GM15510 (cell line): ENCODE results near the gene UPP2.

ENCODE experiments used
- POLR2A ChIP-seq: IDR thresholded peaks from 3 replicates; pipeline ENCODE4 v1.6.1; 2011; ENCODE audit warnings: borderline replicate concordance; ENCODE audit not compliant: insufficient read length; ENCODE audit errors: extremely low read depth

The UPP2 gene

DNA sequence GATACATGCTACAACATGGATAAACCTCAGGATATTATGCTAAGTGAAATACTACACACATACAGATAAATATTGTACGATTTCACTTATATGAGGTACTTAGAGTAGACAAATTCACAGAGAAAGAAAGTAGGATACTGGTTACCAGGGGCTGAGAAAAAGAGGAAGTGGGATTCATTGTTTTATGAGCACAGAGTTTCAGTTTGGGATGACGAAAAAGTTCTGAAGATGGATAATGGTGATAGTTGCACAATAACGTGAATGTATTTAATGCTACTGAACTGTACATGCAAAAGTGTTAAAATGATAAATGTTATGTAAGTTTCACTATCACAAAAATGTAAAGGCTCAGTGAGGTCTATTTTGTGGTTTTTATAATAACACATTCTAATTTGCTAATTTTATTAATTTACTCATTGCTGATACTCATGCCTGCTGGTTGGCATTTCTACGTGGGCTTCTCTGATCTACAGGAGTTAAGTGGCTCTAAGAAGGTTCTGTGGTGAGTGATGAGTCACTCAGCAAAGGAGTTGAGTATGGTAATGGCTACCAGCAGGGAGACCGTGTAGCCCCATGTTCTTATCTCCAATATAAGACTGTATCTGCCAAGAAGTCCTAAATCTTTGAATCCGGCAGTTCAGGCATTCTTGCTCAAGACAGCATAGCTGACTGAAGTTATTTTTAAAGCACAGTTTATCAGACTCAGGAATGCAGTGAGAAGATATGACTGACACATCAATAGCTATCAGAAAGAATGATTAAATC, 41.1 kb downstream of the UPP2 start:
- no peak for TF ChIP-seq POLR2A

DNA sequence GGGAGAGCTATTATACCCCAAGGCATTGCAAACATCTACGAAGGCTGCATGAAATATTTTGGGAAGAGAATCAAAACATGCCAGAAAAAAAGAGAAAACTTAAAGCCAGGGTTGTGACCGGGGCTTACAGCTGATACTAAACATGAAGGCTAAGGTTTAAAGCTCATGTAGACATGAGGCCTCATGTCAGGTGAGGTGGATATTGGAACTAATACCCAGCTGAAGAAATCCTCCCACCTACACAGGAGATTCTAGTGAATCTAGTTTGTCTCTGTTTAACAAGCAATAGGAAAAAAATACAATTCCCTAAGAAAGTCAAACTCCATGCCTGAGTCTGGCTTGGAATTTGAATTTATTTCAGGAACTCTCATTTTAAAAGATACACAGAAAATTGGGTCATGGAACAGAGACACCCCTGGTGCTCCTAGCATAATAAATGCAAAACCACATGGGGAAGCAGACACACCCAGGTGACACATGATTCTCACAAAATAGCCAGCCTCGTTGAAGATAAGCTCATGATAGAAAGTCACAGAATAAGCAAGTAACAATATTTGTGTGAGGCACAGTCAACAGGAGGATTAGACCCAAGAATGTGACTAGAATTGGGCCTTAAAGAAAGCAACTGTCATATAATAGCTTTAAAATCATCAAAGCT, 42.2 kb downstream of the UPP2 start:
- TF ChIP-seq POLR2A, result no peak

DNA sequence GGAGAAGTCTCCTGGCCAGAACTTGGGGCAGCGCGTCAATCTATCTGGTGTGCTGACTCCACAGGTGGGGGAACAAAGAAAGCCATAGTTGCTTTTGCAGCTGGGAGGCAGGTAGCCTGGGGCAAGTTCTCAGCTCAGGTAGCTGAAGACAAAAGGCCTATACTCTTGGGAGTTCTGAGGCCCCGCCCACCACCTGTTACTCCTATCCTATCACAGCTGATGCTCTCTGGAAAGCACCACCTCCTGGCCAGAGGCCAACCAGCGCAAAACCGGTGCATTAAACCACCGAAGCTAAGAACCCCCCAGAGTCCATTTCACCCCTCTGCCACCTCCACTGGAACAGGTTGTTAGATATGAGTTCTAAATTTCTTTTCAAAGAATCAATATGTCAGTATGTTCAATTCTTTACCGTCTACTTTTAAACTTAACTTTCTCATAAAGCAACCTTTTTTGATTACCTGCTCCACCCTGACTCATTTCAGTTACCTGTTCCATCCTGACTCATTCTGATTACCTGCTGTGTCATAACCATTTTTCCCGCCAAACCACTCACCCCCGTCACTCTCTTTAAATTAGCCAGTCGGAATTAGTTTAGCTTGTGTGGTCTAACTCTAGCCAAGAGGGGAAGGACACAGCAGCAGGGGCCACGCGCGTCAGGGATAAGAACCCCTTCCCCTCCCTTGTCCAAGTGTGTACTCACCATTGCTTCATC, 43.4 kb downstream of the UPP2 start:
- no peak for TF ChIP-seq POLR2A

DNA sequence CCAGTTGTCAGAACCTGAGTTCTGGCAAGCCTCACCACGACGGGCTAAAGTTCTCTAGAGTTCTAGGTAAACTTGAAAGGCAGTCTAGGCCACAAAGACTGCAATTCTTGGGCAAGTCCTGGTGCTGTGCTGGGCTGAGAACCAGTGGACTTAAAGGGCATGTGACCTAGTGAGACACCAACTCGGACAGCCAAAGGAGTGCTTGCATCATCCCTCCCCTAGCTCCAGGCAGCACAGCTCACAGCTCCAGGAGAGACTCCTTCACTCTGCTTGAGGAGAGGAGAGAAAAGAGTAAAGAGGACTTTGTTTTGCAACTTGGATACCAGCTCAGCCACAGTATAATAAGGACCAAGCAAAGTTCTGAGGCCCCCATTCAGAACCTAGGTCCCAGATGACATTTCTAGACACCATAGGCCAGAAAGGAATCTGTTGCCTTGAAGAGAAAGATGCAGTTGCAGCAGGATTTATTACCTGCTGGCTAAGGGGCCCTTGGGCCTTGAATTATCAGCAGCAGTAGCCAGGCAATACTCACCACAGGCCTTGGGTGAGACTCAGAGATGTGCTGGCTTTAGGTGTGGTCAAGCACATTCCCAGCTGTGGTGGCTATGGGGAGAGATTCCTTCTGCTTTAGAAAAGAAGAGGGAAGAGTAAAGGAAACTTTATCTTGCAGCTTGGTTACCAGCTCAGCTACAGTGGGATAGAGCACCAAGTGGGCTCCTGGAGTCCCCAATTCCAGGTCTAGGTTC, 51.8 kb downstream of the UPP2 start:
- TF ChIP-seq POLR2A, result no peak

DNA sequence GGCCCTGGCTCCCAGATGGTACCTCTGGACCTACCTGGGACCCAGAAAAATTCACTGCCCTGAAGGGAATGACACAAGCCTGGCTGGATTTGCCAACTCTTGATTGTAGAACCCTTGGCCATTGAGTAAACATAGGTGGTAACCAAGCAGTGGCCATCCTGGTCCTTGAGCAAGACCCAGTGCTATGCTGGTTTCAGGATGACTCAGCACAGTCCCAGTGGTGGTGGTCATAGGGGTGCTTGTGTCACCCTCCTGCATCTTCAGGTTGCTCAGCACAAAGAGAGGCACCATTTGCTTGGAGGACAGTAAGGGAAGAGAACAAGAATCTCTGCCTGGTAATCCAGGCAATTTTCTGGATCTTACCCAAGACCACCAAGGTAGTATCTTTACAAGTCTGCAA, 52.9 kb downstream of the UPP2 start:
- TF ChIP-seq POLR2A, result no peak

DNA sequence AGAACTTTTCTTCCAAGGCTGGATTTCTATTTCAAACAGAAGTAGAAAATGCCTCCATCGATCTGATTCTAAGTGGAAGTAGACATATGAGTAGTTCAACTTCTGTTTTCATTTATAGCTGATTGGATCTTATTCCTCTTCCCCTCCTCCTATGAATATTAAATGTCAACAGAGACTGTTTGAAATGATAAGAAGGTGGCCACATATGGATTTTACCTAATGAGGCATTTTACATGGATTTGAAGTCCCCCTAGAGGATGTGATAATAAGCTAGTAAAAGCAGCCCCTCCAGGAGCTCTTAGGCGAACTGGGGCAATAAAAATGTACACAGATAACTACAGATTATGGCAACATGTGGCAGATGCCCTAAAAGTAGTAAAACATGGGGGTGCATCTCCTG, 71.0 kb downstream of the UPP2 start:
- no peak for TF ChIP-seq POLR2A

DNA sequence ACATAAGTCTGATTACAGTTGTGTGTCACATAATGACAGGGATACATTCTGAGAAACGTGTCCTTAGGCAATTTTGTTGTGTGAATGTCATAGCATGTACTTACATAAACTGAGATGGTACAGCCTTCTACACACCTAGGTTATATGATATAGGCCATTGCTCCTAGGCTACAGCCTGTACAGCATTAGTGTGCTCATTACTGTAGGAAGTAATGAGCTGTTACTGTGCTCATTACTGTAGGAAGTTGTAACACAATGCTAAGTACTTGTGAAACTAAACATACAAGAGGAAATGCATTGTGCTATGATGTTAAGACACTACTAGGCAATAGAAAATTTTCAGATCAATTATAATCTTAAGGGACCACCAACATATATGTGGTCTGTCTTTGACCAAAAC, 72.8 kb downstream of the UPP2 start:
- TF ChIP-seq POLR2A, result no peak

DNA sequence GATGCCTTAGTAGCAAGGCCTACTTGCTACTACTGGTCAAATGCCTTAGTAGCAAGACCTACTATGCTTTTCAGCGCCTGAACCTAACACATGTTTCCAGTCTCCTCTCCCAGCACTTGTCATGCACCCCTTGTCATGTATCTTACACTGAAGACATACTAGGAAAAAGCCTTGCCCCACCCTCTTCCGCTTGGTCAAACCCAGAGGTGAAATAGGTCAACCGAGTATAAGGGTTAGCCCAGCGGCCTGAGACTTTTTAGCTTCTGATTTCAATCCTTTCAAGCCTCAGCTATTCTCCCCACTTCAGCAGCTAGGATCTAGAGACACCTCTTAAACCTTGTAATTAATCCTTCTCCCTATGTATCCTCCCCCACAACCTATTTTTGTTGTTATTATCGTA, 73.3 kb downstream of the UPP2 start:
- no peak for TF ChIP-seq POLR2A

DNA sequence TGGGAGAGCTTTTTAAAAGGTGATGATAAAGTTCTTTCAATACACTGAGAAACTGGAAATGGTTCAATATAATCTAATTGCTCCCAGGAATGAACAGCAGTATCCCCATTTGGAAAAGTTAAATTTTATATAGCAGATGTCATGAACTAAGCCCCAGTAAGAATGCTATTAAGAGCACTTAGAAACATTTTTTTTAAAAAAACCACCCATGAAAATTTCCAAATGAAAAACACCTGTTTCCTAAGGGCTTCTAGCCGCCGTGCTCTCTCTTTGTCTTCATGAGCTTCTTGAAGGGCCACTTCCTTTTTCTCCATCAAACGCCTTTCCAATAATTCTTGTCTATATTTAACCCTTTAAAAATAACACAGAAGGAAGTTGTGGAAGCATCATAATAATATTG, 77.0 kb downstream of the UPP2 start:
- no peak for TF ChIP-seq POLR2A

DNA sequence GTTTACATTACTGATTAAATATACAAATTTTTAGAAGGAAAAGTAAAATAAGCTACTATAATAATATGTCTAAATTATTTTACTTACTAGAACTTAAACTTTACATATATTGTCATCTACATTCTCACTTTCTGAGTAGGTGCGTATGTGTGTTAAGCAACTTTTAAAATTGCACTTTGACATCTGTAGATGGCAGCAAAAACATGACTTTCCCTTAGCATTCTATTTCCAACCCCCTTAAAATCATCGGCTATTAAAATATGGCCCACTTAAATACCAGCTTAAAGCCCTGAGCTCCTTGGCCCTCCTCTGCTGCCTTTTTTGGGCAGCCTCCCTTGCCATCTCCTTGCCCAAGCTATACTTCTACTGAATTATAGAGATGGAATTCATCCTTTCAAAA, 78.0 kb downstream of the UPP2 start:
- TF ChIP-seq POLR2A, result no peak

DNA sequence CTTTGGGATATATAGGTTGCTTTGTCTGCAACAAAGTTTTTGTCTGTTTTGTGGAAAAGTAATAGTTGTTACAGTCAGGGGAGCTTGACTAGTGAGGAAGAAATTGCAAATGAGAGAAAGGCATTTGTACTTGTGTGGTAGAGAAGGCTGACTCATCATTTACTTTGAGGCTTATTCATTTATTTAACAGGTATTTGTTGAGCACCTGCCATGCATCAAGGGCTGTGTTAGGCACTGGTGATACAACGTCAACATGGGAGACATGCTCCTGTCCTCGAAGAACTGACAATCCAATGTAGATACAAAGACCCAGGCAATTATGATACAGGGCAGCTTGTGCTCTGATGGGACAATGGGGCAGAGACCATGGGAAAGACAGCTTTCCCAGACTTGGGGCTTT, 79.5 kb downstream of the UPP2 start:
- no peak for TF ChIP-seq POLR2A

DNA sequence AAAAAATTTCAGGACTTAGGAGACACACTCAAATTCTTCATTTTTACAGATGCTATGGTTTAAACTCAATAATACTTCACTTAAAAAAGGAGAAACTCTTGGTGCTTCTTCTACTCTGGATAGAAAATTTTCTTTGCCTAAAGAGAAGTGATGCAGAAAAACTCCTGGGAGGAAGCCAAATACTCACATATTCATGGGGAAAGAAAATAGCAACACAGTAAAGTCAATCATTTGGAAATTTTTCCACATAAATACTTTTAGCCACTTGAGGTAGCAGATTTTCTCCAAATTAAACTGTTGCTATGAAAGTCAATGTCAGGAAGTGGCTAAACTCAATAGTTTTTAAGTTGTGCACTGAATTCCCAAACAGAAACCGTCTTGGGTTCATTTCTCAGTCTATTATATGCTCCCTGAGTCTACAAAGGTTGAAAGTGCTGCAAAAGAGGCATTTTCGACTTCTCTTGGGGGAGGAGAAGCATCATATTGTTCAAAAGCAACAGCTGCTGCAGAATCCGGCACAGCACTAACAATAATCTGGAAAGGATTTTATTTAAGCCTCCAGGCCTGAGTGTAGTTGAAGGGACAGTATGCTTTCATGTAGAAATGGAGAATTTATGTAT, 81.1 kb downstream of the UPP2 start:
- no peak for TF ChIP-seq POLR2A

DNA sequence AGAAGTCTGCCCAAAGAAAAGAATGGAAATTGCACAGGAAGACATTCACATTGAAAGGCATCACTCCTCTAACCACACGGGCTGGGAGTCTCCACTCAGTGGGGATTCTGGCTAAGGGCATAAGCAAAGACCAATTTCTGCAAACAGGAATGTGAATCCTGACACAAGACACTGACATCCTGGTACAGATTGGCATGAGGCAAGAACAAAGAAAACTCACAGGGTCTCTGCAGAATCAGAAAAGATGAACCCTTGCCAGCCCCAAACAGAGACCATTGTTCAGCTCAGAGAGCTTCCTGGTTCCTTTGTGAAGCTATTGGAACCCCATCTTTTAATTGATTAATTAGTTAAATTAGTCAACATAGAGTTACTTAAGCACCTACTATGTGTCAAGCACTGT, 82.3 kb downstream of the UPP2 start:
- no peak for TF ChIP-seq POLR2A

DNA sequence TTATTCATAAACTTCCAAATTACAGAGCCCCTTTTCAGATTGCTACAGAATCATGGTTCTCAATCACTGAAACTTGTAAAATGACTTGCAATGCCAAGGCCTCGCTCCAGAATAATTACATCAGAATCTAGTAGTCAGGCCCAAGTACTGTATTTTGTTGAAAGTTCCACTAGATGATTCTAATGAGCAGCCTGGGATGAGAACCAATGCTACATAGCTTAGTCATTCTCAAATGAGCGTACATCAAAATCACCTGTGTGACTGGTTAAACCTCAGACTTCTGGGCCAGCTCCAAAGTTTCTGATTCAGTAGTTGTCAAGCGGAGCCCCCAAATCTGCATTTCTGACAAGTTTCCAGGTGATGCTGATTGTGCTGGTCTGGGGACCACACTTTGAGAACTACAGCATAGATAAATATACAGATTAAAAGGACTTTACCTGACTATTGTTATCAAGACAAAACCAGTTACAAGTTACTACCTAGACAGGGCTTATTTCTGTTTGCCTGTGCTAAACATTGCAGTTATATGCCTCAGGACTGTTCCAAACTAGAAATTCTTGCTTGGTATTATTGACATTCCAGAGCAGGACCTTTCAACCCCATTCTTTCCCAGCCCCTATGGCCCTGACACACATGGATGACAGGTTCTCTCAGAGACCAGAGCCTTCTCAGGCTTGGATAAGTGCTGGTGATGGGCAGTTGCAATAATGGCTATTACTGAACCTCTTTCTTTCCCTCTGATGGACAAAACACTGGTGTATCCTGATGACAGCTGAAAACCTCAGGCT, 83.1 kb downstream of the UPP2 start:
- TF ChIP-seq POLR2A, result no peak
